Parathyroid adenoma (tissue), 2 donors: ENCODE data around the gene BCDIN3D.

ENCODE experiments used
- H2AFZ ChIP-seq: fragments of 300-600 bp; sonication (generic); one replicate; pipeline ENCODE4 v1.7.0; 2017; ENCODE audit warnings: antibody characterized with exemption, mild to moderate bottlenecking
- H3K27ac ChIP-seq: fragments of 300-600 bp; sonication (generic); one replicate; pipeline ENCODE4 v1.7.0; 2017
- H3K27me3 ChIP-seq: fragments of 300-600 bp; sonication (generic); one replicate; pipeline ENCODE4 v1.7.0; 2017; ENCODE audit warnings: low read length; ENCODE audit not compliant: control insufficient read depth, insufficient read depth
- H3K36me3 ChIP-seq: fragments of 300-600 bp; sonication (generic); one replicate; pipeline ENCODE4 v1.7.0; 2017; ENCODE audit warnings: low read length; ENCODE audit not compliant: control insufficient read depth, insufficient read depth
- H3K4me1 ChIP-seq: fragments of 300-600 bp; sonication (generic); one replicate; pipeline ENCODE4 v1.7.0; 2017; ENCODE audit warnings: control low read depth
- H3K4me2 ChIP-seq: fragments of 300-600 bp; sonication (generic); one replicate; pipeline ENCODE4 v1.7.0; 2017; ENCODE audit warnings: low read length
- H3K4me3 ChIP-seq: fragments of 300-600 bp; sonication (generic); one replicate; pipeline ENCODE4 v1.7.0; 2017; ENCODE audit warnings: low read depth, low read length
- H3K79me2 ChIP-seq: fragments of 300-600 bp; sonication (generic); one replicate; pipeline ENCODE4 v1.7.0; 2017; ENCODE audit warnings: control low read depth
- H3K9ac ChIP-seq: fragments of 300-600 bp; sonication (generic); one replicate; pipeline ENCODE4 v1.7.0; 2017; ENCODE audit warnings: mild to moderate bottlenecking
- H3K9me3 ChIP-seq: fragments of 300-600 bp; sonication (generic); one replicate; pipeline ENCODE4 v1.7.0; 2017; ENCODE audit warnings: low read length; ENCODE audit not compliant: control insufficient read depth
- CTCF ChIP-seq: fragments of 300-600 bp; sonication (generic); IDR thresholded peaks from one replicate; pipeline ENCODE4 v1.7.0; 2017; ENCODE audit warnings: antibody characterized with exemption, mild to moderate bottlenecking
- donor health status: primary hyperparathyroidism.

Gene BCDIN3D

GRCh38 chr12:49867570-49868341 is 24.9 kb upstream of the BCDIN3D start:
- Histone ChIP-seq H2AFZ (peak overlapping the region; percentile 61), H3K9me3 (no peaks in the 10 kb centered on the region), H3K27me3 (no peaks in the 10 kb centered on the region), H3K4me2 (peak overlapping the region; percentile 54), H3K79me2 (no peaks in the 10 kb centered on the region), H3K4me3 (no peak overlapping the region), H3K36me3 (no peaks in the 10 kb centered on the region), H3K4me1 (peaks cover 64% of the 10 kb centered on the region), H3K9ac (peak overlapping the region; percentile 23), H3K27ac (peak overlapping the region; percentile 99)
- TF ChIP-seq CTCF = no peak

DNA sequence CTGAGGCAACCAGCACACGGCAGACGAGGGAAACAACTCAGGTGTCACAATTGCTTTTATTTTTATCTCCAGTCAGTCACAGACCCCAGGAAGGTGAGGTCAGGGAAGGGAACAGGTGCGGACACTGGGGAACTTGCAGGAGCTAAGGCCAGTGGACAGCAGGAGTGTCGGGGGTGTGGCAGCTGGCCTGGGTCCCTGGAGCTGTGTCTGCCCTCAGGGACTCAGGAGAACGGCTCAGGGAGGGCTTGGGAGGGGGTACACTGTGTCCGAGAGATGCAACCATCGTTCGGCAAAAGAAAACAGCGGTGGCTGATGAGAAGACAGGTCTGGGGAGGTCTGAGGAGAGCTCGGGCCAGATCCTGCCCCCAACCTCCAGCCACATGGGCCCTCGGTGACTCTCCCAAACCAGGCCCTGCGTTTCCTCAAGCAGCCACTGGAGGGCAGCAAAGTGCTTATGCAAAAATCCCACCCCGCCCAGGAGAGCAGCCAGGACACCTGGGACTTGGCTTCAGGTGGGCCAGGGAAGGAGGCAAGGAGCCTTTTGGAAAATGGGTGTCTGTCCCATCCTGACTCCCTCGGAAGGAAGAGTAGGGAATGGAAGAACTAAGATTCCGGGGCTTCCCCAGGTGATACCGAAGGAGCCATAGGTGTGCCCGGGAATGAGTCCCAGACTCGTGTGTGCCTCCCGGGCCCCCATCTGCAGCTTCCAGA is 24.1 kb upstream of the BCDIN3D start:
- TF ChIP-seq CTCF = peak; percentile 99
- no peaks in the 10 kb centered on the region for H3K27me3 ChIP-seq
- H3K4me3 ChIP-seq = no peak overlapping the region
- H3K79me2 ChIP-seq = no peaks in the 10 kb centered on the region
- no peak overlapping the region for H3K9ac ChIP-seq
- no peaks in the 10 kb centered on the region for H3K36me3 ChIP-seq
- peak overlapping the region; percentile 61 for H2AFZ ChIP-seq
- H3K4me1 ChIP-seq = peaks cover 57% of the 10 kb centered on the region
- H3K27ac ChIP-seq = peak overlapping the region; percentile 99
- H3K9me3 ChIP-seq = no peaks in the 10 kb centered on the region
- peak overlapping the region; percentile 21 for H3K4me2 ChIP-seq

- Histone ChIP-seq H3K4me3 (no peak overlapping the region), H2AFZ (no peak overlapping the region), H3K4me1 (peaks cover 44% of the 10 kb centered on the region), H3K9ac (no peak overlapping the region), H3K9me3 (no peaks in the 10 kb centered on the region), H3K4me2 (no peak overlapping the region), H3K27me3 (no peaks in the 10 kb centered on the region), H3K36me3 (no peaks in the 10 kb centered on the region), H3K27ac (no peak overlapping the region), H3K79me2 (no peaks in the 10 kb centered on the region)
- no peak for TF ChIP-seq CTCF
Measured at GRCh38 chr12:49865782-49866135, 22.9 kb upstream of the BCDIN3D start.

DNA sequence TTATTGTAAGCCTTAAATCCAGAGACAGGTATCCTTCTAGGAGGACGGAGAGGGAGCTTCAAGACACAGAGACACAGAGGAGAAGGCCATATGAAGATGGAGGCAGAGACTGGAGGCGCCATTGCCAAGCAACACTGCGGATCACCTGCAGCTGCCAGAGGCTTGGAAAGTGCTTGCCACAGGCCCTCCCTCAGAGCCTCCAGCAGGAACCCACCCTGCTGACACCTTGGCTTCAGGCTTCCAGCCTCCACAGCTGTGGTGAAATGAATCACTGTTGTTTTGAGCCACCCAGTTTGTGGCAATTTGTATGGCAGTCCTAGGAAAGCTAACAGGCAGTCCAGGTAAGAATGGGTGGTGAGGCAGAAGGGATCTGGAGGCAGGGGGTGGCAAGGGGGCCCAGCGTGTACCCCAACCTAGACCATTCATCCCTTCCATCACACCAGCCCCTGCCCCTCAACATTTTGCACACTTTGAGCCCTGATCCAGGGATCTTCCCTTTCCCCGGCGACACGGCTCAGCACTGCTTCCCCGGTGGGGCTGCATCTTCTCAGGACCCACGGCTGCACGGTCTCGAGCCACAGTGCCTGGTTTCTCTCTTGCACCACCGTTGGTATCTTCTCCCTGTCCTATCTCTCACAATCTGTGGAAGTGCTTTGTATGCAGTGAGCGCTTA is 22.3 kb upstream of the BCDIN3D start:
- peak overlapping the region; percentile 22 for H3K27ac ChIP-seq
- H3K4me2 ChIP-seq = no peak overlapping the region
- no peaks in the 10 kb centered on the region for H3K36me3 ChIP-seq
- peaks cover 39% of the 10 kb centered on the region for H3K4me1 ChIP-seq
- H3K27me3 ChIP-seq = no peaks in the 10 kb centered on the region
- peak overlapping the region; percentile 18 for H2AFZ ChIP-seq
- H3K79me2 ChIP-seq = no peaks in the 10 kb centered on the region
- no peak for TF ChIP-seq CTCF
- no peak overlapping the region for H3K9ac ChIP-seq
- no peak overlapping the region for H3K4me3 ChIP-seq
- no peaks in the 10 kb centered on the region for H3K9me3 ChIP-seq
